Measurements from ENCODE around the gene TRAF1.

The TRAF1 gene

GRCh38 chr9:120904061-120904977 is 22.3 kb downstream of the TRAF1 start:
- DNase-seq, result no peak

- DNase-seq, result no peak
Observed at GRCh38 chr9:120902569-120903535, 23.7 kb downstream of the TRAF1 start.

GRCh38 chr9:120901755-120902568 is 24.6 kb downstream of the TRAF1 start:
- no peak for DNase-seq

GRCh38 chr9:120900824-120901223 is 25.8 kb downstream of the TRAF1 start:
- DNase-seq, result no peak

- DNase-seq, result no peak
Observed at GRCh38 chr9:120899490-120900068, 27.0 kb downstream of the TRAF1 start.

GRCh38 chr9:120898396-120898795 is 28.2 kb downstream of the TRAF1 start:
- no peak for DNase-seq

- DNase-seq, result no peak
Observed at GRCh38 chr9:120895951-120896350, 30.6 kb downstream of the TRAF1 start.

GRCh38 chr9:120894321-120895148 is 32.1 kb downstream of the TRAF1 start:
- no peak for DNase-seq

- no peak for DNase-seq
Observed at GRCh38 chr9:120893611-120894307, 32.8 kb downstream of the TRAF1 start.

GRCh38 chr9:120892748-120893610 is 33.6 kb downstream of the TRAF1 start:
- peak; percentile 82 for DNase-seq

GRCh38 chr9:120891884-120892747 is 34.5 kb downstream of the TRAF1 start:
- no peak for DNase-seq

- DNase-seq, result no peak
Observed at GRCh38 chr9:120891245-120891883, 35.2 kb downstream of the TRAF1 start.

- DNase-seq, result no peak
Observed at GRCh38 chr9:120890320-120891244, 36.0 kb downstream of the TRAF1 start.

GRCh38 chr9:120889606-120890271 is 36.9 kb downstream of the TRAF1 start:
- no peak for DNase-seq

GRCh38 chr9:120888626-120889025 is 38.0 kb downstream of the TRAF1 start:
- no peak for DNase-seq

- DNase-seq, result no peak
Observed at GRCh38 chr9:120886490-120886967, 40.1 kb downstream of the TRAF1 start.
